CD1c-positive myeloid dendritic cell (primary cell): ENCODE results near the gene CFAP119.
A peak's percentile ranks its signal among the peaks of the same experiment; 100 is the strongest.

ENCODE experiments used
- DNase-seq: peaks from one replicate; pipeline ENCODE4 v3.0.0-alpha.2; 2016; ENCODE audit errors: extremely low spot score

CFAP119 gene

DNA sequence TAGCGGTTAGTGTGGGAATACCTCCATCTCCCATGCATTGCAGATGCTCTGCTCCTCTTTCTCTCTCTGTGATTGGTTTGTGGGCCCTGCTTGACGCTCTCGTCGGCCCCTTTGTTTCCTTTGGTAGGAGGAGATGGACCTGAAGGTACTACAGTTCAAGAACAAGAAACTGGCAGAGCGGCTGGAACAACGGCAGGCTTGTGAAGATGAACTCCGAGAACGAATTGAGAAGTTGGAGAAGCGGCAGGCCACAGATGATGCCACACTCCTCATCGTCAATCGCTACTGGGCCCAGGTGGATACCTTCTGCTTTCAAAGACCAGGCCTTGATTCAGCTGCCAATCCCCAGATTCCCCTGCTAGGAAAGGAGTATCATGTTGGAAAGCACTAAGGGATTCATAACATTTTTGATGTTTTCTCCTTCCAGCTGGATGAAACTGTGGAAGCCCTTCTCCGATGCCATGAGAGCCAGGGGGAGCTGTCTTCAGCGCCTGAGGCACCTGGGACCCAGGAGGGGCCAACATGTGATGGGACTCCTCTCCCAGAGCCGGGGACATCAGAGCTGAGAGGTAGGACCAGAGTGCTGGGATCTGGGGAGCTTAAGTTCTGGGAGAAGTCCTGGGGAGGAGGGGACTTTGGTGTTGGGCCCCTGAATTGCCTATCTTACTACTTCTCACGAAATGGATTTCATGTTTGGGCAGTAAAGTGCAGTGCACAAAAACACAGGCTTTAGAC, 1.3 kb upstream of the CFAP119 start:
- DNase-seq: no peak

DNA sequence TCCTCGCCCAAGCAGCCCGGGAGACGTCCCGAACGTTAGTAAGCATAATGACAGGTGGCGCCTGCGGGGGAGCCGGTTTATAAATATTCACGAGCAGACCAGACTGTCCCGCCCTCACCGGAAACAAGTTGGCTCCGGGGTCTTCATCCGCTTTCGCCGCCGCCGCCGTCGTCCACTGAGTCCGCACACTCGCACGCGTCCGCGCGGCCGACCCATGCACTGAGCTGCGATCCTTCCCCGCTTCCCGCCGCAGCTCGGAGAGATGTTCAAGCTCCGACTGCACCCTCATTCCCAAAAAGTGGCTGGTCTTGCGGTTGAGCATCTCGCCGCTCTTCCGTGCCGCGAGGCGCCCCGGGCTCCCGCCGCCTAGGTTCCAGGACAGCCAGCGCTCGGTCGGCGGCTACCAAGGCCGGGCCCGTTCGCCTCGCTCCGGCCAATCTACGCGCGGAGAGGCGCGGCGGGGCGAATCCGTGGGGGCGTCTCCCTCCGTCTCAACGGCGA, 385 bp downstream of the CFAP119 start:
- DNase-seq: no peak

DNA sequence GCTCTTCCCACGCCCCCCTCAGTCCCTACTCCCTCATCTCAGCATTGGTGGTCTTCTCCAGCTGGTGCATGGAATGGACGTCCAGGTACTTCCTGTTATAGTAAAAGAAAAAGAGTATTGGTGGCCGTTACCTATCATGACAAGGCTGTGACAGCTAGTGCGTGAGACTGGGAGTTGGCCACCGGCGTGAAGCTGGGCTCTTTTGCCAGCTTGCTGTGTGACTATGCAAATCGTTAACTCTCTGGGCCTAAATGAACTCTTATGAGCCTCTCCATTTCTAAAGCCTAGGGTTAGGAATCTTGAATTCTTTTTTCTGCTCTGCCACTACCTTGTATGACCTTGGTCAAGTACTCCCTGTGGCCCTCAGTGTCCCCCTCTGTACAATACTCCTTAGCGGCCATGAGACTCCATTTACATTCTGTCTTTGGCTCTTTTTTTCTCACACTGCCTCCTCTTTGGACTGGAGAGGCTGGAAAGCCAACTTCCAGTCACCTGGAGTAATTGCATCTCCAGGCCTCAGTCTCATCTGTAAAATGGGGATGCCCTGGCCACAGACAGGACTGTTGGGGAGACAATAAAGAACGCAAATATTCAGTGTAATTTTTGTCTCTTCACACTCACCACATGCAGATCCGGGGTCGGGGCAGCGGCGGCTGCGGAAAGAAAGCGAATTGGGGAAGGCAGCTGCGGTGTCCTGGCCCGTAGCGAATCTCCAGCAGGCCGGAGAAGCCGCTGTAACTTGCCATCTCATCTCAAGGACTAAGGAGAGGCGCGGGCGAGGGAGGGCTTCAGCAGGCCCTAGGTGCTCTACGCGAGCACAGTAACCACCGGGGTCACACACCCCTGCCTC, 1.1 kb downstream of the CFAP119 start:
- no peak for DNase-seq

DNA sequence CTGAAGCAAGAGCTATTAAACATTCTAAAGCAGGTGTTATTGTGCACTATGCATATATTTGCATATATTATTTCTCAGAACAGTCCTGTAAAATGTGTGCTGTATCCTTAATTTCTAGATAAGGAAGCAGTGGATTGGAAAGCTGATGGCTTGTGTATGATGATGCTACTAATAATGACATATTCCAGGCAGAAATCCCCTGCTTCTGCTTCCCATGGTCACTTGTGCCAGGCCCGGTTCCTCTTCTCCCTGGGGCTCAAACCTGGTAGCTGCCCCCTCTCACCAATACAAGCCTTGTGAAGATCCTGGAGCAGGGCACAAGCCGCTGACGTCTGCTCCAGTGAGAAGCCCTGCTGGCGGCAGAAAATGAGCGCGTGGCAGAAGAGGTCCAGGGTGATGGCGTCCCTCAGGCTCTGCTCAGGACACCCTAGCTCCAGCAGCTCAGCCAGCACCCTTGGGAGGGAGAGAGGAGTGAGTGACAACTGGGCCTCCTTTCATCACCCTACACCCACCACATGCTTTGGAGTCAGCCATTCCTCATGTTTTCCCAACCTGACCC, 1.8 kb downstream of the CFAP119 start:
- DNase-seq: peak; percentile 30

DNA sequence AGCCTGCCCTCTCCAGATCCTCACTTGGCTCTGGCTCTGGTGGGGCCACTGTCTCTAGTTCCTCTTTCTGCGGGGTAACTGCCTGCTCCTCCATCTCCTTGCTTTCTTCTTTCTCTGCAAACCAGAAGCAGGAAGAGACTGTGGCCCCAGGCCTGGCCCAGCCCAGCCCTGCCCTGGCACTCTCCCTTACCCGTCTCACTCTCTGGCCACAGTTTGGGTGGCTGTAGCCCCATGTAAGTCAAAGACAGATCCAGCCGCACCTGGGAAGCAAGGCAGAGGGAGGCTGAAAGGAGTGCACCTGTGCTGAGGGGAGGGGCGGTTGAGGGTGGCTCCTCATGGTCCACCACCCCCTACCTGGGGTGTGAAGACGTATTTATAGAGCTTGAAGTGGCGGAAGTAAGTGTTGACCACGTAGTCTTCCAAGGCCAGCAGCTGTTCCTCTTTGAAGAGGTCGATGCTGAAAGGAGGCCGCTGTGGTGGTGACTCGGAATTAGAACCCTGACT, 2.8 kb downstream of the CFAP119 start:
- peak; percentile 48 for DNase-seq

DNA sequence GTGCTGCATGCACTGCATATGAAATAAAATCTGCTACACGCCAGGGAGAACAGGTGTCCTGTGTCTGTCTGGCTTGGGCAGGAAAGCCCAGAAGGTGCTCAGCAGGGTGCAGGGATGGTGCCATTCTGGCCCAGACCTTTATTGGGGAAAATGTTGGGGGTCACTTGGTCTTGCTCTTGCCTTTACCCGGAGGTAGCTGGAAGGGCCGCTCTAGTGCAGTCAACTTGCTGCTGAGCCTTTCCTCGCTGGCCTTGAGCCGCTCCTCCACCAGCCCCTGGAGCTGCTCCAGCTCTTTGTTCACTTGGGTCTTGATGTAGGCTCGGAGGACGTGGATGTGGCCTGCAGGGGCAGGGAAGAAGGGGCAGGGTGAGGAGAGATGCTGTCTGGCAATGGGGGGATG, 4.5 kb downstream of the CFAP119 start:
- DNase-seq: no peak

DNA sequence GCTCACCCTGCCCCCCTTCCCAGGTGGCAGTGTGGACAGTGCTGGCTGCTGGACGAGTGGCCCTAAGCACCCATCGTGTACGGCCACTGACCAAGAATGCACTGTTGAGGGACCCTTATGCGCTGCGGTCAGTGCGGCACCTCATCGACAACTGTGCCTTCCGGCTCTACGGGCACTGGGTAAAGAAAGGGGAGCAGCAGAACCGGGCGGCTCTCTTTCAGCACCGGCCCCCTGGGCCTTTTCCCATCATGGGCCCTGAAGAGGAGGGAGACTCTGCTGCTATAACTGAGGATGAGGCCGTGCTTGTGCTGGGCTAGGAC, 5.1 kb downstream of the CFAP119 start:
- no peak for DNase-seq

DNA sequence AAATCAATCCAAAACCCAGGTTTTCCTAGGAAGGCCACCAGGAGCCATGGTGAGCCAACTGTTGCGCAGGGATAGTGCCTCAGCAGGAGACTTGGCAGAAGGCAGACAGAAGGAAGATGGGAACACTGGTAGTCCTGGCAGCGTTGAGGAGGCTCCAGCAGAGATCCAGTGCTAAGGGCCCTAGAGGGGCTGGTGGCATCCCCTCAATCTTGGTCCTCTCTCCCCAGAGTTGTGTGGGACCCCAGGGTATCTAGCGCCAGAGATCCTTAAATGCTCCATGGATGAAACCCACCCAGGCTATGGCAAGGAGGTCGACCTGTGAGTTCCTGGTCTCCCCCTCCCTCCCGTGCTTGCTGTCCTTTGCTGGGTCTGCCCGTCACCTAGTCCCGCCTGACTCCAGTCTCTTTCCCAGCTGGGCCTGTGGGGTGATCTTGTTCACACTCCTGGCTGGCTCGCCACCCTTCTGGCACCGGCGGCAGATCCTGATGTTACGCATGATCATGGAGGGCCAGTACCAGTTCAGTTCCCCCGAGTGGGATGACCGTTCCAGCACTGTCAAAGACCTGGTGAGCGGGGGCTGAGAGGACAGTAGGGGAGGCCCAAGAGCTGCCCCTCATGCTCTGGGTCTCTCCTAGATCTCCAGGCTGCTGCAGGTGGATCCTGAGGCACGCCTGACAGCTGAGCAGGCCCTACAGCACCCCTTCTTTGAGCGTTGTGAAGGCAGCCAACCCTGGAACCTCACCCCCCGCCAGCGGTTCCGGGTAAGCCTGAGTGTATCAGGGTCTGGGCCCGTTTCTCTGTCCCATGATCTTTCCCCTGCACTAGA, 5.7 kb downstream of the CFAP119 start:
- DNase-seq: no peak

DNA sequence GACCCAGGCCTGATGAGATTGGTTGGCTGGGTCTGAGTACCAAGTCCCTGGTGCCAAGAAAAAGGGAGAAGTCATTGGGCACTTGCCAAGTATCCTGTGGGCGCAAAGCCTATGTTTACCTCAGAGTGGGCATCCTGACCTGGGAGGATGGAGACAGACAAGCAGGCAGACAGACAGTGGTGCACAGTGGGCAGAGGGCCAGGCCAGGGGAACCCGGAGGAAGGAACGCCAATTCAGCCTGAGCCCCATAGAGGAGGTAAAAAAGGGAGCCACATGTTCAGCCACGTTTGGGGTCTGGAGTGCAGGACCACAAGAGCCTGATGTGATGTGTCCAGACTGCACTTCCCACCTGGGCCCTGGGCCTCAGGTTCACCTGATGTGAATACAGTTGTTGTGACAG, 8.3 kb downstream of the CFAP119 start:
- DNase-seq: no peak

DNA sequence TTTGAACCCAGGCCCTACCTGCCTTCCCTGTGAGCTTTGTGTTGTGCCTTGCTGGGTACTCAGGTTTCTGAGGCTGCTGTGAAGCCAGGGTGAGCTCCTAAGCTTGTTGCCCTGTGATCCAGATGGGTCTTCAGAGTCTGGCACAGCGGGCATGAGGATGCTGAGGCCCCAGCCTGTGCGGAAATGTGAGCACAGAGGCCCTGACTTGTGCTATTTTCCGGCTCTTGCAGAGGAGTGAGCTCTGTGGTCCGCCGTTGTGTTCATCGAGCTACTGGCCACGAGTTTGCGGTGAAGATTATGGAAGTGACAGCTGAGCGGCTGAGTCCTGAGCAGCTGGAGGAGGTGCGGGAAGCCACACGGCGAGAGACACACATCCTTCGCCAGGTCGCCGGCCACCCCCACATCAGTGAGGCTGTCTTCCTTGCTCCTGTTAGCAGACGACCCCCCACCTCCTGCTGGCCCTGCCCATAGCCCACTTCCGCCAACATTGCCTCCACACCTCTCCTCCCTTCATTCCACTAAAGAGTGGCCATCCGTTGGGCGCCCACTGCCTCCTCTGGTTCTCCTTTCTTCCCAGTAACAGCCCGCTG, 10.9 kb downstream of the CFAP119 start:
- no peak for DNase-seq

DNA sequence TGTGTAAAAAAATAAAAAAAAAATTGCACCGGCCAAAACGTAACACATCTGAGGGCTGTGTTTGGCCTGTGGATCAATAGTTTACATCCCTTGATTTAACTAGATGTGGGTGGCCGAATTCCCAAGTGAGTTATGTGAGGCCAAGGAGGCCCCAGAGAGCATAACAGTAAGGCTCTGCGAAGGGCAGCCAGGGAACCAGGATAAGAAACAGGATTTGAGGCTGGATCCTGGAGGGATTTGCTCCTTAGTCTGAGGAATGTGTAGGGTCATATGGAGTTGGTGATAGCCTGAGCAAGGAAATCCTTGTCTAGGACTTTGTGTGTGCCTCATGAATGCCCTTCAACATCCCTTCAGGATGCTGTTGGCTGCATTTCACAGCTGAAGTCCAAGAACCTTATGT, 11.7 kb downstream of the CFAP119 start:
- DNase-seq: no peak

DNA sequence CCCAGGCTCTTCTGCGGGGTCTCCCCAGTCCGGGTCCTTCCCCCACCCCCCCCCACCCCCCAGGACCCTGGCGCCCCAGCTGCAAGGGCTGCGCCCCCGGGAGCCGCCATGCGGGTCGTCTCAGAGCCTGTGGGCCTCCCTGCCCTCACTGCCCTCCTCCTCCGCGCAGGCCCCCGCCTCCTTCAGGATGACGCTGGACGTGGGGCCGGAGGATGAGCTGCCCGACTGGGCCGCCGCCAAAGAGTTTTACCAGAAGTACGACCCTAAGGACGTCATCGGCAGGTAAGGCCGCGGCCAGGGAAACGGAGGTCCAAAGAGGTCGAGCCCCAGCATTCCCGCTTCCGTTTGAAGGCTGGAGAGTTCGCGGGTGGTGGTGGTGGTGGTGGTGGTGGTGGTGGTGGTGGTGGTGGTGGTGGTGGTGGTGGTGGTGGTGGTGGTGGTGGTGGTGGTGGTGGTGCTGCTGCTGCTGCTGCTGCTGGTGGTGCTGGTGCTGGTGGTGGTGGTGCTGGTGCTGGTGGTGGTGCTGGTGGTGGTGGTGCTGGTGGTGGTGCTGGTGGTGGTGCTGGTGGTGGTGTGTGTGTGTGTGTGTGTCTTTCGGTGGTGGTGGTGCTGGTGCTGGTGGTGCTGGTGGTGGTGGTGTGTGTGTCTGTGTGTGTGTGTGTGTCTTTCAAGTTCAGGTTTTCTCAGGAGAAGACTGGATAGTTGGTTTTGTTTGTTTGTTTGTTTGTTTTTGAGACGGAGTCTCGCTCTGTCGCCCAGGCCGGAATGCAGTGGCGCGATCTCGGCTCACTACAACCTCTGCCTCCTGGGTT, 13.0 kb downstream of the CFAP119 start:
- no peak for DNase-seq

DNA sequence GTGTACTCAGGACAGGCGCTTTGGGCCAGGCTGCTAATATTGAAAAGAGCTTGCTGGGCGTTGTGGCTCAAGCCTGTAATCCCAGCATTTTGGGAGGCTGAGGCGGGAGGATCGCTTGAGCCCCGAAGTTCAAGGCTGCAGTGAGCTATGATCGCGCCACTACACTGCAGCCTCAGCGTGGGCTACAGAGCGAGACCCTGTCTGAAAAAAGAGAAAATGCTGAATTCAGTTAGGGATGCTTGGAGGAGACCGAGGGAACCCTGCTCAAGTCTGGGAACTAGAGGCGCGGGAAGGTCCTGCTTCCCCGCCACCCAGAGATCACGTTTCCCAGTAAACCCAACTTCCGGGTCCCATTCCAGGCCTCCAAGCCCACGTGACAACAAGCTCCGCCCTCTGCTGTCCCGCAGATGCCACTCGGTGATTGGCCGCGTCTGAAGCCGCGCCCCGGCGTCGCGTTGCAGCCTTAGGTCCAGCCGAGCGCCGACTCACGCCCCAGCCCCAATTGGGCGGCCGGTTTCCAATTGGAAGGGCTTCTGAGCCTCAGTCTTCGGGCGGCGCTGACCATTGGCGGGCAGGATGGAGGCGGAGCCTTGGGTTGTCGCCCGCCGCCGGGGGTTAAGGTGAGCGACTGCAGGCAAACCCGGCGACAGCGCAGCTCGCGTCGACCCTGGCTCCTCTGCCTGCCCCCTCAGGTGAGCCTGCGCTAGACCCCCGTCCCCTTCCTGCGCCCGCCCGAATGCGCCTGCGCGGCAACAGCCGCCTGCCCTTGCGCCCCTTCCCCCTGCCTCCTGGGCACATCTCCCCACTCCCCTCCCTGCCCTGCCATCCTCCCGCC, 13.8 kb downstream of the CFAP119 start, which contains the start of gene PHKG2:
Gene PHKG2, plus strand, starts transcription at position 627 of the 835 bp plus-strand sequence. CDS start 396 bp downstream, outside the sequence.
- DNase-seq: peak; percentile 99

DNA sequence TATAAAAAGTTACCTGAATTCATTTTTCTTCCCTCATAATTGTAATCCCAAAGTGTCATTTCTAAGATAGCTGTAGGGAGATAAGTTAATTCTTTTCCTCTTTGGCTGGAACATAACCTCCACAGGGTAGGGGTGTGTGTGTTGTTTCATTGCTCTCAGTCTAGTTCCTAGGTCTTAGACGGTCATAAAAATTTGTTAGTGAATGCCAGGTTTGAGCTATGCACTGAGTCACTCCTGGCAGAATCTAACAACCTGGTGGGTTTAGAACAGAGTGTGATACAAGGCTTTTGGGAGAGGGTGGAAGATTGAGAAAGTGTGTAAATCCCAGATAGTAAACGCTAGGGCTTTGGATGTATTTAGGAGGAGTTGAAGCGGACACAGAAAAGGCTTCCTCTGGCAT, 14.5 kb downstream of the CFAP119 start:
- DNase-seq: no peak

DNA sequence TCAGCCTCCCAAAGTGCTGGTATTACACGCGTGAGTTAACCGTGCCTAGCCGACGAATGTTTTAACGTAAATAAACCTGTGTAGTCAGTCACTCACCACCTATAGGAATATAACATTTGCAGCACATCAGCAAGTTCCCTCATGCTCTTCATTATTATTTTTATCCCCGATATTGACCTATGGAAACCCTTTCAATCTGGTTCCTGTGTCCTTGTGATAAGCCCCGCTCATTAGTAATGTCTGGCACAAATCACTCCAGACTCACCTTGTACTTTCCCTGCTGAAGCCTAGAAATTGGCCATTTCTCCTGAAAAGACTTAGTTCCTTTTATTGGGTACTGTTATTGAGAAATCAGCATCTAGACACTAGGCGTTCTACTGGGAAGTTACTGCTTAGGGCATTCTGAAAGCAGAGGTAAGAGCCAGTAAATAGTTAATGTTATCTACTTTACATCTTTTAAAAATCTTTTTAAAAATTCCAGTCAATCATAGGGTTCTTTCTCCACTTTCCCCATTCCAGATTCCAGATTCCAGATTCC, 15.2 kb downstream of the CFAP119 start:
- peak; percentile 59 for DNase-seq

DNA sequence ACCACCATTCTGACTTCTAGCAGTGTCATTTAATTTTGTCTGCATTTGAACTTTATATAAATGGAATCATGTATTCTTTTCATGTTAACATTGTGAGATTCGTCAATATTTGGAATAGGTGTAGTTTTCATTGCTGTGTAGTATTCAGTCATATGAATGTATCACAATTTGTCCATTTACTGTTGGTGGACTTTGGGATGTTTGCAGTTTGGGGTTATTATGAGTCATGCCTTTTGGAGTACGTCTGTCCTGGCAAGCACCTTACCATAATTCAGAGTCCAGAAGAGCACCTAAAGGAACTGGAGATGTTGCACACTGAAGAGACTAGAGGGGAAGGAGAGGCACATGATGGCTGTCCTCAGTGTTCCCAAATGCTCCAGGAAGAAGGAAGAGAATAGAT, 16.8 kb downstream of the CFAP119 start:
- DNase-seq: no peak

DNA sequence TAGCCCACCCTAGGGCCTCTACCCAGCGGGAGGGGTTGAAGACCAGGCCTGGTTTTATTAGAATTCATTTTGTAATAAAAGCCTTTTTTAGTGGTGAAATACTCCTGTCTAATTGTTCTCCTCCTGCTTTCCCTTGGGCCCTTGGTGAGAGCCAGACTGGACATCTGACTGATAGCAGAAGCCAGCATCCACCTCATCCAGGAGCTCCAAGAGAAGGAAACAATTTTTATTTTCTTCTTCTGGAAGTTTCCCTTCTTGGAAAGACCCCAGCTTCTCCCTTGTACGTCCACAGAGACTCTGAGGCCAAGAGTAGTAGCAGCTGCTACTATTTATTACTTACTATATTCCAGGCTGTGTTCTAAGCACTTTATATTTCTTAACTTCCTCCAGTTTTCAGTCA, 17.7 kb downstream of the CFAP119 start:
- DNase-seq: no peak

DNA sequence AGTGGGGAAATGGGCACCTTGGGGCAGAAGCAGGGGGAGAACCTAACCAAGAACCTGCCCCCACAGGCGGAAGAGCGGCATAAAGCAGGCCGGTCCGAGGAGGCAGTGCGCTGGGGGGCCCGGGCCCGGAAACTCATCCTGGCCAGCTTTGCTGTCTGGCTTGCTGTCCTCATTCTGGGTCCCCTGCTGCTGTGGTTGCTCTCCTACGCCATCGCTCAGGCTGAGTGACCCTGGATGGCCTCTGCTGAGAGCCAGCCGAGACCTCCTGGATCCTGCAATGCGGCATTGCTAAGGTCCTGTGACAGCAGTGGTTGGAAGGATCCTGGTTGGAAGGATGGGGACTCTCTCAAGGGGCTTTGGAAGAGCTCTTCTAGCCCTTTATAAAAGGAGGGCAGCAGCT, 18.1 kb downstream of the CFAP119 start:
- no peak for DNase-seq

DNA sequence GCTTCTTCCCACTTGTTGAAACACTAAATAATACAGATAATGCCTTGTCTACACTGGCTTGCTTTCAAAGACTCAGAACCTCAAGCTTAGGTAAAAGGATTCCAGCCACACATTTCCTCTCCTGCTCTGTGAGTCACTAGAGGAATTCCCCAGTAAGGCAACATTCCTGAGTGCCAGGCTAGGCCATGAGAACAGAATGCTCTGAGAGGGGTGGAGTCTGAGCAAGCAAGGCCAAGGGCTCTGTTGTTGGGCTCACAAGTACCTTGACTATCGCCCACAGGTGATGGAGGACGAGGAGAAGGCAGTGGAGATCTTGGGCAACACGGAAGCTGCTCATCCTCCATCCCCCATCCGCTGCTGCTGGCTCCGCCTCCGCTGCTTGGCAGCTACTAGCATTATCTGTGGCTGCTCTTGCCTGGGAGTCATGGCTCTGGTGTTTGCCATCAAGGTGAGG, 20.4 kb downstream of the CFAP119 start:
- no peak for DNase-seq
